Measurements from ENCODE around the gene TOP3A. TPM values are rescaled to one million over a fixed set of nuclear protein-coding genes. Genes with fewer than 3 reads are reported as not detected.

The TOP3A gene
- total RNA-seq, 2 donors from 2014 or later = 18.4 to 37.1 TPM

DNA sequence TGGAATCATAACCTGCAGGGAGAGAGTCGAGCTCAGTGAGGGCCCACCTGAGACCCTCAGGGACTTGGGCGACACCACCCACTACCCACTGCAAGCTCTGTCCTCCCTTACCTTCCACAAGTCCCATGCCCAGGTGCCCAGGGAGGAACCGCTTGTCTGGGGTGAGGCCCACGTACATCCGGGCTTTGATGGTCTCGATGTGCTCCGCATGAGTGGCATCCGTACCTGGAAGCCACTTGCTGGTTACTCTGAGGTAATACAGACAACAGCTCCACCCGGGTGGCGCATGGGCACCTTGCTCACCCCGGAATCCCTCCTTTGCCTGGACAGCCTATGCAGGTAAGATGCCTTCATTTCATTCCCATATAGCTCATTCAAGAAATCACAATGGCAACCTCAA lies 29.5 kb downstream of the TOP3A start:
- H3K4me1 ChIP-seq (replicated peaks) = no peaks in the 10 kb centered on the region
- no peak overlapping the region for H3K4me3 ChIP-seq
- no peak for DNase-seq (ENCODE audit: low spot score)
- intact Hi-C loops (cut with DNase I) = no loop called here
- peaks cover 3 to 28% of the 10 kb centered on the region in 2 donors for H3K36me3 ChIP-seq
- H3K9me3 ChIP-seq = no peaks in the 10 kb centered on the region
- no peak overlapping the region for H3K27ac ChIP-seq
- 93% methylated on average over 11 of the region's 11 CpGs for WGBS
- TF ChIP-seq, protein P1, sequence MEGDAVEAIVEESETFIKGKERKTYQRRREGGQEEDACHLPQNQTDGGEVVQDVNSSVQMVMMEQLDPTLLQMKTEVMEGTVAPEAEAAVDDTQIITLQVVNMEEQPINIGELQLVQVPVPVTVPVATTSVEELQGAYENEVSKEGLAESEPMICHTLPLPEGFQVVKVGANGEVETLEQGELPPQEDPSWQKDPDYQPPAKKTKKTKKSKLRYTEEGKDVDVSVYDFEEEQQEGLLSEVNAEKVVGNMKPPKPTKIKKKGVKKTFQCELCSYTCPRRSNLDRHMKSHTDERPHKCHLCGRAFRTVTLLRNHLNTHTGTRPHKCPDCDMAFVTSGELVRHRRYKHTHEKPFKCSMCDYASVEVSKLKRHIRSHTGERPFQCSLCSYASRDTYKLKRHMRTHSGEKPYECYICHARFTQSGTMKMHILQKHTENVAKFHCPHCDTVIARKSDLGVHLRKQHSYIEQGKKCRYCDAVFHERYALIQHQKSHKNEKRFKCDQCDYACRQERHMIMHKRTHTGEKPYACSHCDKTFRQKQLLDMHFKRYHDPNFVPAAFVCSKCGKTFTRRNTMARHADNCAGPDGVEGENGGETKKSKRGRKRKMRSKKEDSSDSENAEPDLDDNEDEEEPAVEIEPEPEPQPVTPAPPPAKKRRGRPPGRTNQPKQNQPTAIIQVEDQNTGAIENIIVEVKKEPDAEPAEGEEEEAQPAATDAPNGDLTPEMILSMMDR (IDR thresholded peaks at IDR 0.05) = no peak
- no peak for TF ChIP-seq POLR2AphosphoS5 (IDR thresholded peaks at IDR 0.05)
- no peaks in the 10 kb centered on the region for H3K27me3 ChIP-seq (replicated peaks; ENCODE audit: insufficient read depth)

DNA sequence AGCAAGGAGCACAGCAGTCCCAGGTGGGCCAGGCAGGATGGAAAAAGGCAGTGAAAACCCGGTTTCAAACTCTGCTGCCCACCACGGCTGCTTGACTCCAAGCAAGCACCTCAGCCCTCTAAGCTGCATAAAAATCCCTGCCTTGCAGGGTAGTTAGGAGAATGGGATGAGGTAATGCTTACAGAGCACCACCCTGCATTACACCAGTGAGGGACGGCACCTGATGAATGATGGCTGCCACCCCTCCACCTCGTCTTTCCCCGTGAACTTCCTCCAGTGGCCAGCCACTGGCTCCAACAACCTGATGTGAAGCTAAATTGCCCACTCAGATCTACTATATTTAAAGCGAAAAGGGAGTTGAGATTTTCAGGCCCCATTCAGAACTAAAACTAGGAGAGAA lies 33.0 kb downstream of the TOP3A start:
- no peaks in the 10 kb centered on the region for H3K4me1 ChIP-seq (replicated peaks)
- no peaks in the 10 kb centered on the region for H3K9me3 ChIP-seq
- no peaks in the 10 kb centered on the region for H3K27me3 ChIP-seq (replicated peaks; ENCODE audit: insufficient read depth)
- DNase-seq (ENCODE audit: low spot score) = no peak
- no peak overlapping the region for H3K4me3 ChIP-seq
- 89% methylated on average over 6 of the region's 6 CpGs for WGBS
- H3K36me3 ChIP-seq = peaks cover 0 to 11% of the 10 kb centered on the region in 2 donors
- TF ChIP-seq, protein P1 (IDR thresholded peaks at IDR 0.05) = no peak
- TF ChIP-seq POLR2A (IDR thresholded peaks at IDR 0.05) (no peak), POLR2AphosphoS5 (IDR thresholded peaks at IDR 0.05) (no peak)
- no peak overlapping the region for H3K27ac ChIP-seq
- intact Hi-C loops (cut with DNase I) = no loop called here

DNA sequence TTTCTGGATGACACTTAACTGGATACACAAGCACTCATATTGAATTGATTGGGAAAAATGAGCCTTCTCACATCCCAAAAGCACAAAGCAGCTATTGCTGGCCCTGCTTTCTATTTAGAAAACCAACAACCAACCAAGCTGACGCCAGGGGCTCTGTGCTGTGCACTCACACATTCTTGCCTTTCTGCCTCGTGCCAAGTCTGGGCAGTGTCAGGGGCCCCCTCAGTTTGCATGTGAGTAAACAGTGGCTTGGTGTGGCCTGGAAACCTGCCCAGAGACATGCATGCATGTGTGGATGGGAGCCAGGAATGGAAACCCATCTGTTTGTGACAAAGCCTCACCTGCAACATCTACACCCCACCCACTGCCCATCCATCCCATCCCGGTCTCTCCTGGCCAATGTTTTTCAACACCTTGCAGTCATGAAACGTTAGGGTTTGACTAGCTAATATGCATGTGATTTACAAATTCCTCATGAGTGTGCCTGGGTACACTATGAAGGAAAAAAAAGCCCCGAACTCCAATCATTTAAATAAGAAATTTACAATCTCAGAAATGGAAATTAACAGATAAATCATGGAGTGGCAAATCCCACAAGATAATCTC lies 33.9 kb downstream of the TOP3A start:
- H3K27me3 ChIP-seq (replicated peaks; ENCODE audit: insufficient read depth) = no peaks in the 10 kb centered on the region
- H3K9me3 ChIP-seq = no peaks in the 10 kb centered on the region
- H3K4me1 ChIP-seq (replicated peaks) = no peaks in the 10 kb centered on the region
- no peak for DNase-seq (ENCODE audit: low spot score)
- H3K4me3 ChIP-seq = no peak overlapping the region
- intact Hi-C loops (cut with DNase I) = no loop called here
- 37% methylated on average over 4 of the region's 5 CpGs for WGBS
- no peak overlapping the region for H3K27ac ChIP-seq
- TF ChIP-seq POLR2AphosphoS5 (IDR thresholded peaks at IDR 0.05) = no peak
- TF ChIP-seq POLR2A (IDR thresholded peaks at IDR 0.05) = no peak
- H3K36me3 ChIP-seq = peaks cover 0 to 11% of the 10 kb centered on the region in 2 donors

DNA sequence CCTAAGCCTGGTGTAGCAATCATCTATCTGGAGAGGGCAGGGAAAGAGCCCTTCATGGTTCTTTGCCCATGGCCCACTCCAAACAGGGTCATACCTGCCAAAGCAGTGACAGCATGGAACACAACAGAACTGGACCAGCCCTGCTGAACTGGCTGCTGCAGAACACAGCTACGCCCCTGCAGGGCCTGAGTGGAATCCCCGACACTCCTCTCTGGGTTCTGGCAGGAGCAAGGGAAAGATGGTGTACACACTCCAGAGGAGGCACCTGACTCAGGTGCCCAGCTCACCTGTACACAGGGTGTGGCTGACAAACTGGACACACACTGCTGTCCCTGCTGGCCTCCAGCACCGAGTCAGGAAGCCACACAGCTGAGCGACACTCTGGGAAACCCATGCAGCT lies 34.5 kb downstream of the TOP3A start:
- Histone ChIP-seq H3K27me3 (replicated peaks; ENCODE audit: insufficient read depth) (no peaks in the 10 kb centered on the region), H3K4me3 (no peak overlapping the region), H3K4me1 (replicated peaks) (no peaks in the 10 kb centered on the region), H3K9me3 (no peaks in the 10 kb centered on the region), H3K27ac (no peak overlapping the region), H3K36me3 (peaks cover 0 to 10% of the 10 kb centered on the region in 2 donors)
- 90% methylated on average over 4 of the region's 4 CpGs for WGBS
- no peak for TF ChIP-seq POLR2A (IDR thresholded peaks at IDR 0.05)
- TF ChIP-seq POLR2AphosphoS5 (IDR thresholded peaks at IDR 0.05) = no peak
- TF ChIP-seq, protein P1 (IDR thresholded peaks at IDR 0.05) = no peak
- no peak for DNase-seq (ENCODE audit: low spot score)
- intact Hi-C loops (cut with DNase I) = no loop called here

DNA sequence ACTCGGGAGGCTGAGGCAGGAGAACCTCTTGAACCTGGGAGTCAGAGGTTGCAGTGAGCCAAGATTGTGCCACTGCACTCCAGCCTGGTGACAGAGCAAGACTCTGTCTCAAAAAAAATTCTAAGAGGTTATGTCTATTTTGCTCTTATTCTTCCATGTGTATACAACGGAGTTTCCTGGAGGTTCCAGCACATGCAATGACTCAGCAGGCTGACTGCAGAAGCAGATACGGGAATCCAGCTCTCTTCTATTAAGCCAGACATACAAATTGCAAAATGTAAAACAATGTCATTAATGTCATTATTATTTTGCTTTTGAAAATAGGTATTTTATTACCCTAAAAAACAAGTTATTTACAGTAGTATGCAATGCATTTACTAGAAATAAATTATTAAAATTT lies 35.9 kb downstream of the TOP3A start:
- H3K36me3 ChIP-seq = peaks cover 4 to 9% of the 10 kb centered on the region in 2 donors
- intact Hi-C loops (cut with DNase I) = no loop called here

More for the DNA sequence above, 35.9 kb downstream of the TOP3A start:
- Histone ChIP-seq H3K4me1 (replicated peaks) (no peaks in the 10 kb centered on the region), H3K4me3 (no peak overlapping the region), H3K27me3 (replicated peaks; ENCODE audit: insufficient read depth) (no peaks in the 10 kb centered on the region), H3K27ac (no peak overlapping the region), H3K9me3 (no peaks in the 10 kb centered on the region)
- WGBS = 92% methylated on average over 3 of the region's 3 CpGs
- TF ChIP-seq, protein P1 (IDR thresholded peaks at IDR 0.05) = no peak
- TF ChIP-seq POLR2A (IDR thresholded peaks at IDR 0.05) (no peak), POLR2AphosphoS5 (IDR thresholded peaks at IDR 0.05) (no peak)
- DNase-seq (ENCODE audit: low spot score) = no peak

Measured in prostate gland (tissue), 2 donors.